ENCODE data around the gene LLGL1. TPM values are rescaled to one million over a fixed set of nuclear protein-coding genes. Genes with fewer than 3 reads are reported as not detected.

The LLGL1 gene
- total and polyA plus RNA-seq, 10 of the 15 experiments (the other 5 are each of a cell fraction or from before 2014, with no cell fraction given): 0.02 to 9.2 (median 2.5) TPM

- H3K9ac ChIP-seq (ENCODE audit: control insufficient read depth, insufficient read depth, low read length): no peak overlapping the region
- H3K36me3 ChIP-seq (ENCODE audit: control insufficient read depth in 2 of 2, insufficient read depth in 2 of 2, low read length in 1 of 2): peaks cover 21 to 43% of the 10 kb centered on the region in 2 experiments
- H4K20me1 ChIP-seq (ENCODE audit: control insufficient read depth, insufficient read depth): peaks cover 13% of the 10 kb centered on the region
- SMC1A ChIA-PET (ENCODE audit: uncharacterized antibody, unreplicated experiment): interaction anchor here (2.0 kb wide), 1 partner anchor 14 kb away, joined by 5 read pairs; no protein-coding TSS in a partner anchor
- CTCF ChIA-PET: interaction anchor here (1.0 kb wide), 1 partner anchor 14 kb away, joined by 4 read pairs; no protein-coding TSS in a partner anchor
- no peaks in the 10 kb centered on the region for H3K4me1 ChIP-seq (ENCODE audit: control insufficient read depth, insufficient read depth, low read length)
- WGBS (ENCODE audit: insufficient coverage, insufficient replicate concordance, low lambda C conversion rate, missing lambda C conversion rate): 85% methylated on average over 7 of the region's 7 CpGs
- no peak overlapping the region for H3K4me3 ChIP-seq
- POLR2A ChIA-PET: interaction anchor here (1.3 to 1.5 kb wide), 3 partner anchors 12 to 58 kb away, joined by 3 to 6 read pairs (median 4); no protein-coding TSS in a partner anchor
- H3K4me2 ChIP-seq (ENCODE audit: control insufficient read depth, insufficient read depth): no peak overlapping the region
- H3K9me3 ChIP-seq (replicated peaks; ENCODE audit: control insufficient read depth, insufficient read depth, low read length): no peaks in the 10 kb centered on the region
- intact Hi-C loops (cut with micrococcal nuclease; ENCODE audit: unreplicated experiment) (no loop called here), in situ Hi-C loops (cut with MboI) (no loop called here)
- RAD21 ChIA-PET (ENCODE audit: unreplicated experiment): no interaction called here
- no peak overlapping the region for H2AFZ ChIP-seq (ENCODE audit: control insufficient read depth, low read depth, low read length)
- ATAC-seq: no peak
- FAIRE-seq: no peak
- no peak for TF ChIP-seq BCL11A (IDR thresholded peaks at IDR 0.05; ENCODE audit: low read depth, low read length)
- TF ChIP-seq DPF2 (IDR thresholded peaks at IDR 0.05): no peak
- no peak for TF ChIP-seq TBL1XR1 (IDR thresholded peaks at IDR 0.05; ENCODE audit: low read depth, low read length)
- TF ChIP-seq EZH2 (IDR thresholded peaks at IDR 0.05; ENCODE audit: borderline replicate concordance, control insufficient read depth, low read depth, low read length): no peak
- TF ChIP-seq KDM1A (IDR thresholded peaks at IDR 0.05; ENCODE audit: borderline replicate concordance): no peak
- BruUV-seq (replicated peaks): no TSS peak
- DNase-seq (ENCODE audit: low read depth, low spot score): no peak
- peaks cover 12% of the 10 kb centered on the region for H3K79me2 ChIP-seq (ENCODE audit: control insufficient read depth, insufficient read depth, low read length)
- H3K27ac ChIP-seq (ENCODE audit: control insufficient read depth, insufficient read depth): no peak overlapping the region
- H3K27me3 ChIP-seq (replicated peaks in 1 of 2; ENCODE audit: control insufficient read depth in 2 of 2, insufficient read depth in 2 of 2, low read length in 1 of 2): no peaks in the 10 kb centered on the region
These were observed 22.1 kb upstream of the LLGL1 start for GRCh38 chr17:18203308-18203707.

GRCh38 chr17:18205861-18206260 lies 19.6 kb upstream of the LLGL1 start:
- Histone ChIP-seq H3K9me3 (replicated peaks; ENCODE audit: control insufficient read depth, insufficient read depth, low read length) (no peaks in the 10 kb centered on the region), H3K27me3 (replicated peaks in 1 of 2; ENCODE audit: control insufficient read depth in 2 of 2, insufficient read depth in 2 of 2, low read length in 1 of 2) (no peaks in the 10 kb centered on the region), H3K4me3 (no peak overlapping the region), H3K27ac (ENCODE audit: control insufficient read depth, insufficient read depth) (no peak overlapping the region), H3K9ac (ENCODE audit: control insufficient read depth, insufficient read depth, low read length) (no peak overlapping the region), H3K4me1 (ENCODE audit: control insufficient read depth, insufficient read depth, low read length) (no peaks in the 10 kb centered on the region), H3K36me3 (ENCODE audit: control insufficient read depth in 2 of 2, insufficient read depth in 2 of 2, low read length in 1 of 2) (peaks cover 30 to 45% of the 10 kb centered on the region in 2 experiments; a peak in 3 of 4 replicates), H2AFZ (ENCODE audit: control insufficient read depth, low read depth, low read length) (no peak overlapping the region), H3K79me2 (ENCODE audit: control insufficient read depth, insufficient read depth, low read length) (peaks cover under 1% of the 10 kb centered on the region), H3K4me2 (ENCODE audit: control insufficient read depth, insufficient read depth) (no peak overlapping the region), H4K20me1 (ENCODE audit: control insufficient read depth, insufficient read depth) (peaks cover 13% of the 10 kb centered on the region)
- no peak for TF ChIP-seq MLLT1 (IDR thresholded peaks at IDR 0.05)
- TF ChIP-seq SP1 (IDR thresholded peaks at IDR 0.05; ENCODE audit: low read depth, low read length): no peak
- TF ChIP-seq ZBED1 (IDR thresholded peaks at IDR 0.05; ENCODE audit: borderline replicate concordance): no peak
- TF ChIP-seq, protein P1, sequence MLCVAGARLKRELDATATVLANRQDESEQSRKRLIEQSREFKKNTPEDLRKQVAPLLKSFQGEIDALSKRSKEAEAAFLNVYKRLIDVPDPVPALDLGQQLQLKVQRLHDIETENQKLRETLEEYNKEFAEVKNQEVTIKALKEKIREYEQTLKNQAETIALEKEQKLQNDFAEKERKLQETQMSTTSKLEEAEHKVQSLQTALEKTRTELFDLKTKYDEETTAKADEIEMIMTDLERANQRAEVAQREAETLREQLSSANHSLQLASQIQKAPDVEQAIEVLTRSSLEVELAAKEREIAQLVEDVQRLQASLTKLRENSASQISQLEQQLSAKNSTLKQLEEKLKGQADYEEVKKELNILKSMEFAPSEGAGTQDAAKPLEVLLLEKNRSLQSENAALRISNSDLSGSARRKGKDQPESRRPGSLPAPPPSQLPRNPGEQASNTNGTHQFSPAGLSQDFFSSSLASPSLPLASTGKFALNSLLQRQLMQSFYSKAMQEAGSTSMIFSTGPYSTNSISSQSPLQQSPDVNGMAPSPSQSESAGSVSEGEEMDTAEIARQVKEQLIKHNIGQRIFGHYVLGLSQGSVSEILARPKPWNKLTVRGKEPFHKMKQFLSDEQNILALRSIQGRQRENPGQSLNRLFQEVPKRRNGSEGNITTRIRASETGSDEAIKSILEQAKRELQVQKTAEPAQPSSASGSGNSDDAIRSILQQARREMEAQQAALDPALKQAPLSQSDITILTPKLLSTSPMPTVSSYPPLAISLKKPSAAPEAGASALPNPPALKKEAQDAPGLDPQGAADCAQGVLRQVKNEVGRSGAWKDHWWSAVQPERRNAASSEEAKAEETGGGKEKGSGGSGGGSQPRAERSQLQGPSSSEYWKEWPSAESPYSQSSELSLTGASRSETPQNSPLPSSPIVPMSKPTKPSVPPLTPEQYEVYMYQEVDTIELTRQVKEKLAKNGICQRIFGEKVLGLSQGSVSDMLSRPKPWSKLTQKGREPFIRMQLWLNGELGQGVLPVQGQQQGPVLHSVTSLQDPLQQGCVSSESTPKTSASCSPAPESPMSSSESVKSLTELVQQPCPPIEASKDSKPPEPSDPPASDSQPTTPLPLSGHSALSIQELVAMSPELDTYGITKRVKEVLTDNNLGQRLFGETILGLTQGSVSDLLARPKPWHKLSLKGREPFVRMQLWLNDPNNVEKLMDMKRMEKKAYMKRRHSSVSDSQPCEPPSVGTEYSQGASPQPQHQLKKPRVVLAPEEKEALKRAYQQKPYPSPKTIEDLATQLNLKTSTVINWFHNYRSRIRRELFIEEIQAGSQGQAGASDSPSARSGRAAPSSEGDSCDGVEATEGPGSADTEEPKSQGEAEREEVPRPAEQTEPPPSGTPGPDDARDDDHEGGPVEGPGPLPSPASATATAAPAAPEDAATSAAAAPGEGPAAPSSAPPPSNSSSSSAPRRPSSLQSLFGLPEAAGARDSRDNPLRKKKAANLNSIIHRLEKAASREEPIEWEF (IDR thresholded peaks at IDR 0.05; ENCODE audit: insufficient replicate concordance, low read depth, low read length): no peak
- RAD21 ChIA-PET (ENCODE audit: unreplicated experiment): no interaction called here
- intact Hi-C loops (cut with micrococcal nuclease; ENCODE audit: unreplicated experiment): no loop called here
- POLR2A ChIA-PET: no interaction called here
- in situ Hi-C loops (cut with MboI): no loop called here
- ATAC-seq (no peak), FAIRE-seq (no peak), DNase-seq (ENCODE audit: low read depth, low spot score) (no peak)
- CTCF ChIA-PET: interaction anchor here (1.9 kb wide), 1 partner anchor 10 kb away, joined by 5 read pairs; no protein-coding TSS in a partner anchor
- 96% methylated on average over 2 of the region's 2 CpGs for WGBS (ENCODE audit: insufficient coverage, insufficient replicate concordance, low lambda C conversion rate, missing lambda C conversion rate)
- SMC1A ChIA-PET (ENCODE audit: uncharacterized antibody, unreplicated experiment): no interaction called here
- BruUV-seq (replicated peaks): no TSS peak

Data from GM12878 (cell line).